Lung (tissue), 12 donors: Measurements from ENCODE around the gene POLN. TPM values are rescaled to one million over a fixed set of nuclear protein-coding genes. Genes with fewer than 3 reads are reported as not detected.
A peak's percentile ranks its signal among the peaks of the same experiment; 100 is the strongest.

Experiments used
- ATAC-seq: fragments of 200-7000 bp; cut with Tn5 transposase; one replicate; pipeline ENCODE4 v1.9.1; 2020; ENCODE audit warnings: moderate number of reproducible peaks; ENCODE audit not compliant: insufficient read depth, low FRiP score
- DNase-seq, 3 donors: peaks; one replicate each; pipeline ENCODE4 v3.0.0-alpha.2; 2013 to 2017
- H3K27ac ChIP-seq, 2 donors: one replicate each; pipeline ENCODE4 v1.5.1; 2013; ENCODE audit warnings: mild to moderate bottlenecking in 2 of 2, moderate library complexity in 2 of 2, control low read depth in 1 of 2, inconsistent platforms in 1 of 2, low read depth in 1 of 2, low read length in 1 of 2
- H3K27me3 ChIP-seq, 3 donors: one replicate each; pipeline ENCODE4 v1.5.1; 2013; ENCODE audit warnings: low read length in 2 of 3; ENCODE audit not compliant: control insufficient read depth in 3 of 3, insufficient read depth in 3 of 3
- H3K36me3 ChIP-seq, 4 donors: one replicate each; pipeline ENCODE4 v1.5.1; 2013; ENCODE audit warnings: low read length in 4 of 4, mild to moderate bottlenecking in 1 of 4, moderate library complexity in 1 of 4; ENCODE audit not compliant: control insufficient read depth in 4 of 4, insufficient read depth in 4 of 4
- H3K4me1 ChIP-seq, 5 donors: one replicate each; pipeline ENCODE4 v1.5.1; 2013; ENCODE audit warnings: low read length in 5 of 5, mild to moderate bottlenecking in 2 of 5, moderate library complexity in 1 of 5; ENCODE audit not compliant: control insufficient read depth in 5 of 5, insufficient read depth in 5 of 5
- H3K4me3 ChIP-seq: one replicate; pipeline ENCODE4 v1.5.1; 2013; ENCODE audit warnings: mild to moderate bottlenecking, control low read depth, moderate library complexity
- H3K9ac ChIP-seq, 2 donors: one replicate each; pipeline ENCODE4 v1.5.1; 2013; ENCODE audit warnings: low read length in 2 of 2, control low read depth in 1 of 2; ENCODE audit not compliant: insufficient read depth in 1 of 2
- H3K9me3 ChIP-seq, 4 donors: one replicate each; pipeline ENCODE4 v1.5.1; 2013; ENCODE audit warnings: low read length in 3 of 4, mild to moderate bottlenecking in 1 of 4, moderate library complexity in 1 of 4; ENCODE audit not compliant: control insufficient read depth in 4 of 4, insufficient read depth in 3 of 4
- WGBS, 2 donors: extraction: QIAGEN DNeasy Blood & Tissue Kit; methylation state at CpG; one replicate each; pipeline ENCODE4 v1.1.7; 2013; 5-methylcytosine and 5-hydroxymethylcytosine counted together
- polyA plus RNA-seq, 2 donors: library from polyadenylated mRNA; stranded (reverse); fragments of 200-250 nt; gene quantifications; one replicate each; pipeline ENCODE4 v1.2.1, GENCODE V29; 2013
- total RNA-seq, 2 donors: library from RNA; depleted of rRNA in 1 of 2; stranded (reverse); fragments of >200 nt in 1 of 2; gene quantifications; one replicate each; pipeline ENCODE4 v1.2.1, GENCODE V29; 2014 to 2021
- TF ChIP-seq, protein P1 (sequence below): IDR thresholded peaks from 2 replicates; pipeline ENCODE4 v1.5.1; 2012; ENCODE audit warnings: mild to moderate bottlenecking; ENCODE audit errors: control extremely low read depth, extremely low read depth
- donor health status: control.
- donor health status: control.
- donor health status: Bipolar disorder and iron deficiency.
- donor health status: healthy.
- donor health status: DM: yes; HTN: yes; CAD: no.

Gene POLN
- total and polyA plus RNA-seq, 4 donors, result 0.68 to 3.7 (median 2.2) TPM

DNA sequence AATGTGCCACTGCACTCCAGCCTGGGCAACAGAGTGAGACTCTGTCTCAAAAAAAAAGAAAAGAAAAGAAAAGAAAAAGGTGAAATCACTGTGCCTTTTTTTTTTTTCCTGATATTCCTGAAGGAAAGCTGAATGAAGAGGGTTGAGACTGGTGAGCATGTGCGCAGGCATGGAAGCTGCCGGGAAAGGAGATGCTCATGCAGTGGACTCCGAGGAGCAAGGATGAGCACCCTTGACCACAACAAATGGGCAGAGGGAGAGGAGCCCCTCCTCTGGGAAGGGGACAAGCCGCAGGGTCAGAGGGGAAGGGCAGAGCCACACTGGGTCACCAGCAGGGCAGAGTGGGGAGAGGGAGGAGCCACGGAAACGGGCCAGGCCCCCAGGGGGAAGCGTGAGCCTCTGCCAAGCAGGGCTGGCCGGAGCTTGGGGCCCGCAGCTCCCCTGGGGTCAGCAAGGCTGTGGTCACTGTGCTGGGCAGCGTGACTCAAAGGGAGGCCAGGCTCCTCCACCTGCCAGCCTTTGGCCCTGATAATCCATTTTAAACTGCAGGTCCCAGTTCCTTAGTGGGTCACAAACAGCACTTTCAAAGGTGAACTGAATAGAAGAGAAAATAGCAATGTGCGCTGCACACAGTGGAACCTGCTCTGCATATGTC lies 102.9 kb downstream of the POLN start:
- WGBS, 2 donors, result 67 to 75% methylated on average over 10 to 11 of the region's 11 CpGs
- no peaks in the 10 kb centered on the region for H3K27me3 ChIP-seq
- no peak overlapping the region for H3K27ac ChIP-seq
- H3K9me3 ChIP-seq, result no peaks in the 10 kb centered on the region
- TF ChIP-seq, protein P1, sequence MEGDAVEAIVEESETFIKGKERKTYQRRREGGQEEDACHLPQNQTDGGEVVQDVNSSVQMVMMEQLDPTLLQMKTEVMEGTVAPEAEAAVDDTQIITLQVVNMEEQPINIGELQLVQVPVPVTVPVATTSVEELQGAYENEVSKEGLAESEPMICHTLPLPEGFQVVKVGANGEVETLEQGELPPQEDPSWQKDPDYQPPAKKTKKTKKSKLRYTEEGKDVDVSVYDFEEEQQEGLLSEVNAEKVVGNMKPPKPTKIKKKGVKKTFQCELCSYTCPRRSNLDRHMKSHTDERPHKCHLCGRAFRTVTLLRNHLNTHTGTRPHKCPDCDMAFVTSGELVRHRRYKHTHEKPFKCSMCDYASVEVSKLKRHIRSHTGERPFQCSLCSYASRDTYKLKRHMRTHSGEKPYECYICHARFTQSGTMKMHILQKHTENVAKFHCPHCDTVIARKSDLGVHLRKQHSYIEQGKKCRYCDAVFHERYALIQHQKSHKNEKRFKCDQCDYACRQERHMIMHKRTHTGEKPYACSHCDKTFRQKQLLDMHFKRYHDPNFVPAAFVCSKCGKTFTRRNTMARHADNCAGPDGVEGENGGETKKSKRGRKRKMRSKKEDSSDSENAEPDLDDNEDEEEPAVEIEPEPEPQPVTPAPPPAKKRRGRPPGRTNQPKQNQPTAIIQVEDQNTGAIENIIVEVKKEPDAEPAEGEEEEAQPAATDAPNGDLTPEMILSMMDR, result no peak
- no peaks in the 10 kb centered on the region for H3K36me3 ChIP-seq
- ATAC-seq (no peak), DNase-seq (no peak)
- H3K4me1 ChIP-seq, result peaks cover 0 to 5% (median 0%) of the 10 kb centered on the region in 5 donors
- no peak overlapping the region for H3K9ac ChIP-seq
- no peak overlapping the region for H3K4me3 ChIP-seq

DNA sequence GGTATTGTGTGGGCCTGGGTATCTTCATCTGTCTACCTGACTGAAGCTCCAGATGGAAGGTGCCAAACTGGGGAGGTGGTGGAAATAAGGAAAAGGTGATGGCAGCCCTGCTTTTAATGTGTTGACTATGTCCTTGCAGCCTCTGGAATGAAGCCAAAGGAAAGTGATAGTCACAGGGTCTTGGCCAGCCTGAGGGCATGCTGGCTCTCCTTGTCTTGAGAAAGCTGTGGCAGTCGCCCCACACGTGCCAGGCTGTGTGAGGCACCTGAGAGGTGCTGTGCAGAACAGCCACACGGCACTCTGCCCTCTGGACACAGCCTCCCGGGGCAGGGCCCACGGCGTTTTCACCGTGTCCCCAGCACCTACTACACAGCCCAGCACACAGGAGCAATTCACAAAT lies 105.2 kb downstream of the POLN start:
- DNase-seq (peak in 1 of 3 donors; percentile 12), ATAC-seq (no peak)
- TF ChIP-seq, protein P1, result no peak

DNA sequence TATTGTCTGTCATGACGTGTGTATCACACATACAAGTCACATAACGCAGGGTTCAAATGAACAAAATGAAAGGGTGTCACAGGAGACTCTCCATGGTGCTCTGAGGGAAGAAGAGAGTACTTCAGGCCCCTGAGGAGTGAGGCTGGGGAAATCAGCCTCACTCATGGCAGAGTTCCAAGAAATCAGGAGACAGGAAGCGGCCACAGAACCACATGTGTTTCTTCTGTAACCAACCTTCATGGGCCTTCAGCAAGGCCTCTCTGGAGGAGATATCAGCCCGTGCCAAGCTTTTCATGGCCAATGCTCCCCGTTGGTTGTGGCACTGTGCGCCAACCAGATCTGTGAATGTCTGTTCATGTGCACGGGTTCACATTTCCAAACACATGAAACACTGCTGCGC lies 106.8 kb downstream of the POLN start:
- Histone ChIP-seq H3K27me3 (no peaks in the 10 kb centered on the region), H3K4me1 (peaks cover 0 to 5% (median 0%) of the 10 kb centered on the region in 5 donors), H3K9ac (no peak overlapping the region), H3K27ac (no peak overlapping the region), H3K9me3 (peaks cover 0 to 7% (median 5%) of the 10 kb centered on the region in 4 donors), H3K36me3 (no peaks in the 10 kb centered on the region), H3K4me3 (no peak overlapping the region)
- ATAC-seq, result no peak
- DNase-seq, result peak; percentile 48 to 85 (median 66)
- TF ChIP-seq, protein P1, result no peak
- 31 to 43% methylated on average over 8 of the region's 8 CpGs for WGBS, 2 donors

More for the DNA sequence above, 105.2 kb downstream of the POLN start:
- H3K4me3 ChIP-seq, result no peak overlapping the region
- no peak overlapping the region for H3K27ac ChIP-seq
- H3K27me3 ChIP-seq, result no peaks in the 10 kb centered on the region
- no peak overlapping the region for H3K9ac ChIP-seq
- H3K4me1 ChIP-seq, result peaks cover 0 to 5% (median 0%) of the 10 kb centered on the region in 5 donors
- 76 to 87% methylated on average over 7 of the region's 7 CpGs for WGBS, 2 donors
- H3K9me3 ChIP-seq, result peaks cover 0 to 7% (median 3%) of the 10 kb centered on the region in 4 donors
- H3K36me3 ChIP-seq, result no peaks in the 10 kb centered on the region
